Fibroblast of lung (primary cell): Measurements from ENCODE around the gene ANKRD40. TPM values are rescaled to one million over a fixed set of nuclear protein-coding genes. Genes with fewer than 3 reads are reported as not detected.

Source experiments
- DNase-seq, 2 donors: peaks; one replicate each; pipeline versions ENCODE4 v3.0.0 to v3.0.0-alpha.2; 2010; ENCODE audit warnings: low read depth in 2 of 2
- H2AFZ ChIP-seq: 2 replicates; pipeline ENCODE4 v1.5.1; 2012; ENCODE audit warnings: low read length, control low read depth, inconsistent platforms
- H3K27ac ChIP-seq: 2 replicates; pipeline ENCODE4 v1.5.1; 2011; ENCODE audit warnings: low read length, control low read depth; ENCODE audit not compliant: insufficient read depth
- H3K27me3 ChIP-seq: 2 replicates; pipeline ENCODE4 v1.5.1; 2011; ENCODE audit warnings: mild to moderate bottlenecking, low read length; ENCODE audit not compliant: control insufficient read depth, insufficient read depth
- H3K36me3 ChIP-seq: 2 replicates; pipeline ENCODE4 v1.5.1; 2011; ENCODE audit warnings: low read length; ENCODE audit not compliant: control insufficient read depth, insufficient read depth
- H3K4me1 ChIP-seq: 2 replicates; pipeline ENCODE4 v1.5.1; 2011; ENCODE audit warnings: low read length; ENCODE audit not compliant: control insufficient read depth, insufficient read depth; ENCODE audit errors: extremely low read depth
- H3K4me2 ChIP-seq: 2 replicates; pipeline ENCODE4 v1.5.1; 2011; ENCODE audit warnings: low read length, control low read depth; ENCODE audit not compliant: insufficient read depth; ENCODE audit errors: extremely low read depth
- H3K4me3 ChIP-seq, 4 experiments: fragments of 200-600 bp in 1 of 4; sonication (generic) in 1 of 4; replicated peaks in 1 of 4; 2 replicates each; pipeline ENCODE4 v1.5.1; 2011 to 2016; ENCODE audit warnings: low read length in 4 of 4, low read depth in 3 of 4, mild to moderate bottlenecking in 3 of 4, control low read depth in 2 of 4, inconsistent platforms in 1 of 4, mixed read lengths in 1 of 4; ENCODE audit not compliant: insufficient read depth in 1 of 4; ENCODE audit errors: control extremely low read depth in 1 of 4
- H3K79me2 ChIP-seq: 2 replicates; pipeline ENCODE4 v1.5.1; 2012; ENCODE audit warnings: mild to moderate bottlenecking, low read length, inconsistent platforms; ENCODE audit not compliant: control insufficient read depth, insufficient read depth
- H3K9ac ChIP-seq: 2 replicates; pipeline ENCODE4 v1.5.1; 2011; ENCODE audit warnings: mild to moderate bottlenecking, low read length, control low read depth; ENCODE audit not compliant: insufficient read depth
- H3K9me3 ChIP-seq: 2 replicates; pipeline ENCODE4 v1.5.1; 2012; ENCODE audit warnings: low read depth, low read length; ENCODE audit not compliant: control insufficient read depth, insufficient read depth
- H4K20me1 ChIP-seq: 2 replicates; pipeline ENCODE4 v1.5.1; 2011; ENCODE audit warnings: low read length; ENCODE audit not compliant: control insufficient read depth, insufficient read depth; ENCODE audit errors: extremely low read depth
- EZH2 ChIP-seq: IDR thresholded peaks from 2 replicates; pipeline ENCODE4 v1.5.1; 2012; ENCODE audit warnings: low read length, control low read depth, mild to moderate bottlenecking; ENCODE audit errors: missing control alignments
- polyA plus RNA-seq, 2 donors: library from polyadenylated mRNA; depleted of rRNA in 1 of 2; stranded (reverse) in 1 of 2; unstranded in 1 of 2; fragments of >200 nt; gene quantifications; 2 replicates each; pipeline ENCODE4 v1.2.1, GENCODE V29; 2011 to 2012; ENCODE audit warnings: missing spikeins in 1 of 2
- total RNA-seq: library from RNA; depleted of rRNA; stranded (reverse); fragments of >200 nt; gene quantifications from 2 replicates; pipeline ENCODE4 v1.2.1, GENCODE V29; 2014
- TF ChIP-seq, protein P1 (sequence below), 2 donors: IDR thresholded peaks in 1 of 2; conservative IDR thresholded peaks in 1 of 2; 1 replicate in 1 of 2; 2 replicates in 1 of 2; pipeline ENCODE4 v1.5.1; 2011 to 2012; ENCODE audit warnings: low read length in 2 of 2, control low read depth in 1 of 2, inconsistent platforms in 1 of 2, low read depth in 1 of 2, mild to moderate bottlenecking in 1 of 2

Gene ANKRD40
- total and polyA plus RNA-seq, 2 donors (not counting 1 experiment from before 2014, with no cell fraction given), result 34.5 to 59.9 TPM

DNA sequence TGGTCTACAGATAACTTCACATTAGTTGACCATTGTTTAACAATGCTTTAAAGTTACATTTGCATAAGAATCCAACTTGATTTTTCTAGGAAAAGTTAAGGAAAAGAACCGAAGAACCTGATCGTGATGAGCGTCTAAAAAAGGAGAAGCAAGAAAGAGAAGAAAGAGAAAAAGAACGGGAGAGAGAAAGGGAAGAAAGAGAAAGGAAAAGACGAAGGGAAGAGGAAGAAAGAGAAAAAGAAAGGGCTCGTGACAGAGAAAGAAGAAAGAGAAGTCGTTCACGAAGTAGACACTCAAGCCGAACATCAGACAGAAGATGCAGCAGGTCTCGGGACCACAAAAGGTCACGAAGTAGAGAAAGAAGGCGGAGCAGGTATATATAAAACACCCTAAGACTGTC is 37.9 kb upstream of the ANKRD40 start:
- H3K36me3 ChIP-seq, result peaks cover 23% of the 10 kb centered on the region
- peaks cover 4% of the 10 kb centered on the region for H3K79me2 ChIP-seq
- no peak overlapping the region for H3K4me2 ChIP-seq
- TF ChIP-seq, protein P1, sequence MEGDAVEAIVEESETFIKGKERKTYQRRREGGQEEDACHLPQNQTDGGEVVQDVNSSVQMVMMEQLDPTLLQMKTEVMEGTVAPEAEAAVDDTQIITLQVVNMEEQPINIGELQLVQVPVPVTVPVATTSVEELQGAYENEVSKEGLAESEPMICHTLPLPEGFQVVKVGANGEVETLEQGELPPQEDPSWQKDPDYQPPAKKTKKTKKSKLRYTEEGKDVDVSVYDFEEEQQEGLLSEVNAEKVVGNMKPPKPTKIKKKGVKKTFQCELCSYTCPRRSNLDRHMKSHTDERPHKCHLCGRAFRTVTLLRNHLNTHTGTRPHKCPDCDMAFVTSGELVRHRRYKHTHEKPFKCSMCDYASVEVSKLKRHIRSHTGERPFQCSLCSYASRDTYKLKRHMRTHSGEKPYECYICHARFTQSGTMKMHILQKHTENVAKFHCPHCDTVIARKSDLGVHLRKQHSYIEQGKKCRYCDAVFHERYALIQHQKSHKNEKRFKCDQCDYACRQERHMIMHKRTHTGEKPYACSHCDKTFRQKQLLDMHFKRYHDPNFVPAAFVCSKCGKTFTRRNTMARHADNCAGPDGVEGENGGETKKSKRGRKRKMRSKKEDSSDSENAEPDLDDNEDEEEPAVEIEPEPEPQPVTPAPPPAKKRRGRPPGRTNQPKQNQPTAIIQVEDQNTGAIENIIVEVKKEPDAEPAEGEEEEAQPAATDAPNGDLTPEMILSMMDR (conservative IDR thresholded peaks at IDR 0.05 in 1 of 2, IDR thresholded peaks at IDR 0.05 in 1 of 2; ENCODE audit: low read depth in 1 of 2, low read length in 2 of 2), result no peak
- no peak for TF ChIP-seq EZH2
- H4K20me1 ChIP-seq, result no peaks in the 10 kb centered on the region
- H3K4me1 ChIP-seq, result no peaks in the 10 kb centered on the region
- no peak overlapping the region for H3K9ac ChIP-seq
- no peak overlapping the region for H3K27ac ChIP-seq
- no peak overlapping the region for H3K4me3 ChIP-seq
- no peaks in the 10 kb centered on the region for H3K27me3 ChIP-seq
- no peaks in the 10 kb centered on the region for H3K9me3 ChIP-seq
- no peak for DNase-seq
- H2AFZ ChIP-seq, result no peak overlapping the region

DNA sequence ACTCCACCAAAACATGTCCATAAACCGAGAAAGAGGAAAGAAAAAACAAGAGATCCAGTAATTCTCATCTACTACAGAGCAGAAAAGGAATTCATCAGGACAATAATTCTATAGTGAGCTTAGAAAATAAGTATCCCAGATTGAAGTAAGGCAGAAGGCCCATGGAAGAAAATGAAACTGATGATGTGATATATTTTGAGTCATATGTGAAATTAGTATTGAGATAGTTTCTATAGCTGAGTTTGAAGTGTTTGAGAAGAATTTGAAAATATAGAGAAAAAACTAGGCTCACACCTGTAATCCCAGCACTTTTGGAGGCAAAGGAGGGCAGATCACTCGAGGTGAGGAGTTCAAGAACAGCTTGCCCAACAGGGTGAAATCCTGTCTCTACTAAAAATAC is 31.4 kb upstream of the ANKRD40 start:
- DNase-seq, result no peak
- Histone ChIP-seq H3K4me3 (no peak overlapping the region), H3K79me2 (peaks cover 58% of the 10 kb centered on the region), H2AFZ (no peak overlapping the region), H3K36me3 (peaks cover 6% of the 10 kb centered on the region), H3K4me2 (no peak overlapping the region), H3K4me1 (no peaks in the 10 kb centered on the region), H3K27ac (no peak overlapping the region), H3K9ac (no peak overlapping the region), H3K27me3 (no peaks in the 10 kb centered on the region), H3K9me3 (no peaks in the 10 kb centered on the region), H4K20me1 (peaks cover 2% of the 10 kb centered on the region)
- TF ChIP-seq, protein P1 (conservative IDR thresholded peaks at IDR 0.05 in 1 of 2, IDR thresholded peaks at IDR 0.05 in 1 of 2; ENCODE audit: low read depth in 1 of 2, low read length in 2 of 2), result no peak
- no peak for TF ChIP-seq EZH2

DNA sequence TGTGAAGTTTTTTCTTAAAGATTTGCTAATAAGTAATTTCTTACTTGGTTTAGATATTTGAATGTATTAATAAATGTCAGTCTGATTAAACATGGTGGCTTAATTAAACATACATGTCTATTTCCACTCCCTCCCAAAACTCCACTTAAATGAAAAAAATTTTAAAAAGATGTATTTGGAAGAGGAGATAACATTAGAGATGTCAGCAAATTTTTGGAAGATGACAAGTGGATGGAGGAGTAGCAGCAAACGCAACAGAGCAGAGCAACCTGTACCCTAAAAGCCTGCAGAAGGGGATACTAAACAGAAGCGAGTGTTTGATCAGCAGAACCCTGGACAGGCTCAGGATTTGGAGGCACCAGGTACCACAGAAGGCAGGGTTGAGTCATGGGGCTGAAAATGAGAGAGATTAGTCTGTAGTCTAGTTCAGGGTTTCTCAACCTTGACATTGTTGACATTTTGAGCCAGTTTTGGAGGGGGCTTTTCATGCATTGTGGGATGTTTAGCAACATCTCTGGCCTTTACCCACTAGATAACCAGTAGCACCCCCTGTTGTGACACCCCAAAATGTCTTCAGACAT is 29.5 kb upstream of the ANKRD40 start:
- Histone ChIP-seq H3K9me3 (no peaks in the 10 kb centered on the region), H3K27ac (no peak overlapping the region), H3K4me1 (no peaks in the 10 kb centered on the region), H4K20me1 (peaks cover 2% of the 10 kb centered on the region), H3K79me2 (peaks cover 74% of the 10 kb centered on the region), H3K36me3 (peaks cover 4% of the 10 kb centered on the region), H3K4me2 (no peak overlapping the region), H3K9ac (no peak overlapping the region), H3K27me3 (no peaks in the 10 kb centered on the region), H3K4me3 (no peak overlapping the region), H2AFZ (no peak overlapping the region)
- no peak for TF ChIP-seq EZH2
- TF ChIP-seq, protein P1 (conservative IDR thresholded peaks at IDR 0.05 in 1 of 2, IDR thresholded peaks at IDR 0.05 in 1 of 2; ENCODE audit: low read depth in 1 of 2, low read length in 2 of 2), result no peak
- DNase-seq, result no peak
